NB4 (cell line): ENCODE data around the gene HSPA12A.

Experiments
- DNase-seq: peaks from one replicate; pipeline ENCODE4 v3.0.0; 2010; ENCODE audit warnings: low read depth
- H3K4me3 ChIP-seq: one replicate; pipeline ENCODE4 v1.5.1; 2011; ENCODE audit warnings: mild to moderate bottlenecking, low read depth, low read length, moderate library complexity
- CTCF ChIP-seq: IDR thresholded peaks from one replicate; pipeline ENCODE4 v1.5.1; 2012; ENCODE audit warnings: low read depth, low read length
- MAX ChIP-seq: IDR thresholded peaks from 2 replicates; pipeline ENCODE4 v1.6.1; 2011; ENCODE audit warnings: low read depth, low read length
- MYC ChIP-seq: IDR thresholded peaks from 2 replicates; pipeline ENCODE4 v1.6.1; 2011; ENCODE audit warnings: low read depth, low read length
- POLR2A ChIP-seq: IDR thresholded peaks from 2 replicates; pipeline ENCODE4 v1.6.1; 2011; ENCODE audit warnings: mild to moderate bottlenecking; ENCODE audit not compliant: insufficient read length; ENCODE audit errors: extremely low read depth

Gene HSPA12A

GRCh38 chr10:116629340-116629739 lies 113.0 kb downstream of the HSPA12A start:
- TF ChIP-seq MAX: no peak
- no peak for TF ChIP-seq CTCF
- no peak for TF ChIP-seq MYC
- no peak for TF ChIP-seq POLR2A
- no peak for DNase-seq
- H3K4me3 ChIP-seq: no peak overlapping the region

- no peak for TF ChIP-seq POLR2A
- TF ChIP-seq MYC: no peak
- no peak for TF ChIP-seq MAX
- TF ChIP-seq CTCF: no peak
- no peak for DNase-seq
- H3K4me3 ChIP-seq: no peak overlapping the region
Measured at GRCh38 chr10:116627386-116627933, 114.9 kb downstream of the HSPA12A start.

GRCh38 chr10:116626815-116627214 lies 115.6 kb downstream of the HSPA12A start:
- no peak overlapping the region for H3K4me3 ChIP-seq
- TF ChIP-seq CTCF (no peak), MAX (no peak), POLR2A (no peak), MYC (no peak)
- DNase-seq: no peak

GRCh38 chr10:116625845-116626244 lies 116.5 kb downstream of the HSPA12A start:
- TF ChIP-seq MYC: no peak
- TF ChIP-seq POLR2A: no peak
- TF ChIP-seq MAX: no peak
- no peak for TF ChIP-seq CTCF
- H3K4me3 ChIP-seq: no peak overlapping the region
- DNase-seq: no peak

- no peak for DNase-seq
- H3K4me3 ChIP-seq: no peak overlapping the region
- TF ChIP-seq MAX (no peak), CTCF (no peak), MYC (no peak), POLR2A (no peak)
Measured at GRCh38 chr10:116621934-116622655, 120.3 kb downstream of the HSPA12A start.
